ENCODE data around the gene DTD2.

DNA sequence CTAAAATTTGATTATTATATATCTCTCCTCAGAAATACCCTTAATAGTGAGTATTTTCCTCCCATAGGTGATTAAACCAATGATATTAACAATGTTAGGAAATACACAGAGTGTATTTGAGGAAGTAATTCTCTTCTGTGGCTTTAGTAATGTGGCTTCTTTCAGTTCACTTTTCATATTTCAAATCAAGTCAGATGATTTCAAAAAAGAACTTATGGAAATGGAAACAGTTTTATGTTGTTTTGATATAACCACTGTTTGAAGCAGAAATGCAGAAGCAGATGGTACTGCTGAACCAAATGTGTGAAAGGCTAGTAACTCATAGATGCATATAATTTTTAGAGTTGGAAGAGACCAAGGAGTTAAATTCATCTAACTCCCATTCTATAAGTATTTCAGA, 32.4 kb upstream of the DTD2 start:
- TF ChIP-seq RBBP5 (IDR thresholded peaks at IDR 0.05; ENCODE audit: borderline replicate concordance, low read depth, low read length) (no peak), CHD2 (IDR thresholded peaks at IDR 0.05; ENCODE audit: low read length) (no peak), POLR2AphosphoS5 (IDR thresholded peaks at IDR 0.05; ENCODE audit: low read depth, low read length) (no peak), EZH2 (IDR thresholded peaks at IDR 0.05; ENCODE audit: low read depth, low read length, severe bottlenecking) (no peak), TCF12 (IDR thresholded peaks at IDR 0.05; ENCODE audit: low read depth, low read length) (no peak), TBP (IDR thresholded peaks at IDR 0.05; ENCODE audit: low read depth, low read length) (no peak), CEBPB (IDR thresholded peaks at IDR 0.05; ENCODE audit: low read depth, low read length) (no peak), POLR2A (IDR thresholded peaks at IDR 0.05; ENCODE audit: control extremely low read depth in 1 of 2, low read depth in 2 of 2, low read length in 2 of 2) (no peak), EP300 (IDR thresholded peaks at IDR 0.05; ENCODE audit: borderline replicate concordance in 1 of 2, low read depth in 2 of 2, low read length in 2 of 2) (no peak), RXRA (IDR thresholded peaks at IDR 0.05; ENCODE audit: insufficient read depth, low read depth, low read length) (no peak)
- TF ChIP-seq, protein P1, sequence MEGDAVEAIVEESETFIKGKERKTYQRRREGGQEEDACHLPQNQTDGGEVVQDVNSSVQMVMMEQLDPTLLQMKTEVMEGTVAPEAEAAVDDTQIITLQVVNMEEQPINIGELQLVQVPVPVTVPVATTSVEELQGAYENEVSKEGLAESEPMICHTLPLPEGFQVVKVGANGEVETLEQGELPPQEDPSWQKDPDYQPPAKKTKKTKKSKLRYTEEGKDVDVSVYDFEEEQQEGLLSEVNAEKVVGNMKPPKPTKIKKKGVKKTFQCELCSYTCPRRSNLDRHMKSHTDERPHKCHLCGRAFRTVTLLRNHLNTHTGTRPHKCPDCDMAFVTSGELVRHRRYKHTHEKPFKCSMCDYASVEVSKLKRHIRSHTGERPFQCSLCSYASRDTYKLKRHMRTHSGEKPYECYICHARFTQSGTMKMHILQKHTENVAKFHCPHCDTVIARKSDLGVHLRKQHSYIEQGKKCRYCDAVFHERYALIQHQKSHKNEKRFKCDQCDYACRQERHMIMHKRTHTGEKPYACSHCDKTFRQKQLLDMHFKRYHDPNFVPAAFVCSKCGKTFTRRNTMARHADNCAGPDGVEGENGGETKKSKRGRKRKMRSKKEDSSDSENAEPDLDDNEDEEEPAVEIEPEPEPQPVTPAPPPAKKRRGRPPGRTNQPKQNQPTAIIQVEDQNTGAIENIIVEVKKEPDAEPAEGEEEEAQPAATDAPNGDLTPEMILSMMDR (IDR thresholded peaks at IDR 0.05; ENCODE audit: control extremely low read depth in 1 of 3, insufficient read depth in 1 of 3, low read depth in 1 of 3, low read length in 3 of 3): no peak
